RCC 7860 (cell line): Measurements from ENCODE around the gene KCNMA1.

Experiments used
- DNase-seq: peaks from one replicate; pipeline ENCODE4 v3.0.0-alpha.2; 2015; ENCODE audit warnings: low spot score
- FAIRE-seq: peaks from 2 replicates; lab custom pipeline; 2012; peaks lifted over from hg19 to GRCh38; lab: Jason Lieb, UNC

KCNMA1 gene

GRCh38 chr10:77084431-77085144 lies 553.0 kb downstream of the KCNMA1 start:
- FAIRE-seq (no peak), DNase-seq (no peak)

GRCh38 chr10:77082601-77083252 lies 554.9 kb downstream of the KCNMA1 start:
- DNase-seq: no peak
- no peak for FAIRE-seq

DNA sequence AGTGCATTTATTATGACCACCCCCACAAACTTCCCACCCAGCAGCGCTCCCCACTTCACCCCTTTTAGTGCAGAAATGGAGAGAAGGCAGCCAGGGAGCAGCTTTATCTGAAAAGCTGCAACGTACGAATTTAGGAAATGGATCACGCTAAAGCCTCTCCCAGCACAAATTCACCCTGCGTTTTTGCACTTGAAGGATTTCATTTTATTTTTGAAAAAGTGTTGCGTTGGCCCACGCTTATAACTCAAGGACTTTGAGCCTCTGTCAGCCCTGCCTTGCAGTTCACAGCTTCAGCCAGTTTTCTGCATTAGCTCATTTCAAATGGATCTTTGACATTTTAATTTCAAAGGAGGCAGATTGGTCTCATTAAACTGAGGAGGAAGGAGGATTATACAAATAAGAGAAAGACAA lies 556.1 kb downstream of the KCNMA1 start:
- FAIRE-seq (no peak), DNase-seq (no peak)

GRCh38 chr10:77080361-77081027 lies 557.1 kb downstream of the KCNMA1 start:
- FAIRE-seq (no peak), DNase-seq (no peak)

DNA sequence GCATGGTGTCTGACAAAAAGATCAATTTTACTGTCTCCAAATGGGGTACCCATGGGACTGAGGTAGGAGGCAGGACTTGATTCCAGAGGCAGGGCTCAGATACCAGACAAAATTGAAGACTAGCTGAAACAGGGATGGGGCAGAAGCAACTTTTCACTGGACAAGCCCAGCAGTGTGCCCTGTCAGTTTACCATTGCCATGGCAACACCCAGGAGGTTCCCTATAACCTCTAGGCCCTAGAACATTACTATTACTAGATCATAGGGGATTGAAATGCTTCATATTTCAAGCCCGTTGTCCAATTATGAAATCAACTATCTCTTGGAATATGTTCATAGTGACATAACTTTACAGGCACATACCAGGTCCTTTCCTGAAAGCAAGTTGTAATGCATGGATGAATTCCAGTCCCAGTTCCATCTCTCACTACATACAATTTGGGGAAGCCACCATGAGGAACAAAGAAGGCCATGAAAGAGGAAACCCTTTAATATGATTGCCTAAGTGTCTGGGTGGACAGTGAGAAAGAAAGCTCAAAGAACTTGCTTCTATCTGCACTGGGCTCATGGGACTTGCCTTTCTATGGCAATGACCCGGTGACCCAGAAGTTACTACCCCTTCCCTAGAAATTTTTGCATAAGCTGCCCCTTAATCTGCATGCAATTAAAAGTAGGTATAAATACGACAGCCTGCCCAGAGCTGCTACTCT lies 557.9 kb downstream of the KCNMA1 start:
- FAIRE-seq: no peak

GRCh38 chr10:77077316-77077945 lies 560.2 kb downstream of the KCNMA1 start:
- FAIRE-seq: no peak
- no peak for DNase-seq

More for the DNA sequence above, 557.9 kb downstream of the KCNMA1 start:
- no peak for DNase-seq

- DNase-seq (no peak), FAIRE-seq (no peak)
Measured at GRCh38 chr10:77075926-77076325, 561.7 kb downstream of the KCNMA1 start.

DNA sequence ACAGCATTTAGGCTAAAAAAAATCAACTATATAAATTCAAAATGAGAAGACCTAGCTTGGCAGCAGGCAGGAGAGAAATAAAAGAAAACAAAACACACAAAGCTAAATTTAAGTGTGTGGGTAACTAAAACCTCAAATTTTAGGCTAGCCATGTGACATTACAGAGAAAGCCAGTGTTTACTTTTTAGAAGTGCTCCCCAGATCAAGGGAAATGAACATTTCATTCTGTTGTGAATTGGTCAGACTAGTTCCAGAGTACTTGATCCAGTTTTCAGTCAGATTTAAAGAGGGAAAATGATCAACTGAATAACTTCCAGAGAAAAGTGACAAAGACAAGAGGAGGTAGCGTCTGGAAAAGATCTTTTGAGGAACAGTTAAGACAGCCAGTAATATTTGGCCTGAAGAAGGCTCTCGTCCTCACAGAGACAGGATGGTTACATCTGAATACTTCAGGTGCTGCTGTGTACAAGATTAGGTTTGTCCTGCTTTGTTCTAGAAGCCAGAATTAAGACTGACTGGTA lies 563.4 kb downstream of the KCNMA1 start:
- DNase-seq (no peak), FAIRE-seq (no peak)

GRCh38 chr10:77073663-77073960 lies 564.0 kb downstream of the KCNMA1 start:
- no peak for FAIRE-seq
- no peak for DNase-seq

GRCh38 chr10:77072836-77073662 lies 564.6 kb downstream of the KCNMA1 start:
- DNase-seq (no peak), FAIRE-seq (no peak)

DNA sequence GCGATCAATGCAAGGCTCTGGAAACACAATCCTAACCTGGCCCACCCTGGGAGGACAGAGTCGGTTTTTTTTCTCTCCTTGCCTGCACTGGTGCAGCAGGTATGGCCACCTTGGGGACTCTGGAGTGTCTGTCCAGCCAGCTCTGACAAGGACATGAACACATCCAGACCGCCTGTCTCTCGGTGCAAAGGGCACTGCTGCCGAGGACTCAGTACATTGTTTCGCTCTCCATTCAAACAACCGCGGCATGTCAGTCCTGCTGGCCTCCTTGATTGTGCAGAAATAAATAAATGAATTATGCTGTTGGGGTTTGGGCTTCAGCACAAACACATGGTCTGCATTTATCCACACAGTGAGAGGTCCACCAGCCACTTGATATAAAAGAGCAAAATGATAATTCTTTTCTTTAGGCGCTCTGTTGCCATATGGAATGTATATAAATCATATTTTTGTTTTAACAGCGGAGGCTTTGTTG lies 565.2 kb downstream of the KCNMA1 start:
- FAIRE-seq (no peak), DNase-seq (no peak)

DNA sequence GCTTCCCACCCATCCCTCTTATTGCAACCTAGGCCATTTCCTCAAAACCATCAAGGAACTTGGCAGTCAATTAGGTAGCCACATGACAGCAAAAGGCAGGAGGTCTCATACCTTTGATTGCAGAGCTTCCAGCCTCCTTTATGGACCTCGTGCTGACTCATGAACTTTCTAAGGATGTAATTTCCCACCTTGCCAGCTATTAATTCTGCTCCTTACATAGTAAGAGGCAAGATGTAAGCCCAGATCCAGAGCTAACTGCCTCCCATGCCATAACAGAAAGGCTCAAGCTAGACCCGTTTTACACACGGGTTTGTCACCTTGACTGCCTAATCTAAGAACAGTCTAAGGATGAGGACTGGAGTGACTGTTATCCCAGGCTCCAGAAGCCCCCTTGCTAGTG lies 565.7 kb downstream of the KCNMA1 start:
- no peak for DNase-seq
- FAIRE-seq: no peak

- DNase-seq (no peak), FAIRE-seq (no peak)
Measured at GRCh38 chr10:77071001-77071511, 566.6 kb downstream of the KCNMA1 start.

GRCh38 chr10:77070346-77070745 lies 567.3 kb downstream of the KCNMA1 start:
- DNase-seq: no peak
- no peak for FAIRE-seq

DNA sequence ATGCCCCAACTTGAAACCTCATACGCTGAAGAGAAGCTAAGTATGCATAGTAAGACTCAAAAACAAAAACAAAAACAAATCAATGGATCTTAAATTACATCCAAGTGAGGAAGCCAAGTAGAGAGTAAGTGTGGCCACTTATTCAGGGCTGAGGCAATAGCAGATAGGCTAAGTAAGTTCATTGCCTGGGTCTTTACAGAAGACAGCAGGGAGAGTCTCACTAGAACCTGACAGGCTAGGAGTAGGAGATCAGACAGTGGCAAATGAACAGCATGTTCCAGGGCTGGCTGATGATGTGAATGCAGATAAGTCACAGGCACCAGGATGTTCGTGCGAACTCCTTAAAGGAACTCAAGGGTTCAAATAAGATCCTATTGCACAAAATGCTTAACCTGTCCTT lies 568.6 kb downstream of the KCNMA1 start:
- no peak for FAIRE-seq
- no peak for DNase-seq

GRCh38 chr10:77068272-77068671 lies 569.3 kb downstream of the KCNMA1 start:
- DNase-seq: no peak
- FAIRE-seq: no peak

DNA sequence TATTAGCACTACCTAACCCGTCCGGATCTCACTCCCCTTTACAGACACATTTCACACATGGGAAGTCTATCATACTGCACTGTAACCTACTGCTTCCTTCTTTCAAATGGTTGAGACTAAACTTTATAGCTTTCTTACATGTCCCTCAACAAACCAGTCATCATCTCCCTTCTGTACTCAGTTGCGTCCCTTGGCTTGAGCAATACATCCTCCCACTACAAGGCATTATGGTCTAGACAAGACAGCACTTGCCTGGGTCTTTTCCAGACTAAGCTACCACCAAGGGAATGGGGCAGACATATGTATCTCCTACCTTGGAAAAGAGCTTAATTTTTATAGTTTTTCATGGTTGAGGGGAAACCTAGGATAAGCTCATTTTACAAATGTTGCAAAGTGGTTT lies 575.2 kb downstream of the KCNMA1 start:
- FAIRE-seq: no peak
- no peak for DNase-seq

DNA sequence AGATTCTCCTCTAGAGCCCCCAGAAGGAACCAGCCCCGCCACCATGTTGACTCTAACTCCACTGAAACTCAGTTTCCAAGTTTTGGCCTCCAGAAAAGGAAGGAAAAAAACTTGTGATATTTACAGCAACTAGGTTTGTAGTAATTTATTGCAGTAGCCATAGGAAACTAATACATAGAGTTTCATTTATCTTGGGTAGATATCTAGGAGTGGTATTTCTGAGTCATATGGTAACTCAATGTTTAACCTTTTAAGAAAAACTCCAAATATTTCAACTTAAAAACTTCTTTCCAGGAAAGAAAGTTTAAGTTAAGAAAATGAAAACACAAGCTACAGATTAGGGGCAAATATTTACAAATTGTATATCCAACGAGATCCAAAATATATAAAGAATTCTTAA lies 576.7 kb downstream of the KCNMA1 start:
- DNase-seq: no peak
- FAIRE-seq: no peak

DNA sequence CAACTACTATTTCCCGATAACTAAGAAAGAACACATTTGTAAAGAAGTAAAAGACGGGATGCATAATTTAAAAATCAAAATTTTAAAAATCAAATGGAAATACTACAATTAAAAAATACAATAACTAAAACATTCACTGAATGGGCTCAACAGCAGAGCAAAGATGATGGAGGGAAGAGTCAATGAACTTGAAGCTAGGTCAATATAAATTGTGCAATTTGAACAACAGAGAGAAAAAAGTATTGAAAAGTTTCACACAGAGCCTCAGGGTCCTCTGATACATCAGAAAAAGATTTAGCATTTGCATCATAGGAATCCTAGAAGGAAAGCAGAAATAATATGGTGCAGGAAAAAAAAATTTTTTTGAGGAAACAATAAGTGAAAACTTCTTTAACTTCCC lies 581.0 kb downstream of the KCNMA1 start:
- DNase-seq (no peak), FAIRE-seq (no peak)

DNA sequence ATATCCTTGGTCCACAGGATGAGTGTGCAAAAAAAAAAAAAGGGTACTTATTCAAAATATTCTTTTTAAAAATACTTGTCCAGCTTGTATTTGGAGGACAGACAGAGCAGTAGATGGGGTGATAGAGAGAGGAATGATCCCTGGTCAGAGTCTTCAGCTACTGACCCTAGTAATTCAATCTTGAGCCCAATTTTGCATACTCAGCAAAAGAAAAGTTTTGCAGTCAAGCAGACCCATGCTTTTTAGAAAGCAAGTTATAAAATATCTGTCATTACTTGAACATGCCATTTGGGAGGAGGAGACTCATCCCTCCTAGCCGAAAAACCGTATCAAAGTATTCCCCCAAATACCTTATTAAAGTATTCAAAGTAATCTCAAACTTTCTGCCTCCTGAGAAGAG lies 585.0 kb downstream of the KCNMA1 start:
- no peak for DNase-seq
- no peak for FAIRE-seq
